ENCODE data around the gene SNX7. TPM values are rescaled to one million over a fixed set of nuclear protein-coding genes. Genes with fewer than 3 reads are reported as not detected.

SNX7 gene
- total RNA-seq, 6 experiments from 2014 or later = 8.5 to 11.9 (median 9.9) TPM

DNA sequence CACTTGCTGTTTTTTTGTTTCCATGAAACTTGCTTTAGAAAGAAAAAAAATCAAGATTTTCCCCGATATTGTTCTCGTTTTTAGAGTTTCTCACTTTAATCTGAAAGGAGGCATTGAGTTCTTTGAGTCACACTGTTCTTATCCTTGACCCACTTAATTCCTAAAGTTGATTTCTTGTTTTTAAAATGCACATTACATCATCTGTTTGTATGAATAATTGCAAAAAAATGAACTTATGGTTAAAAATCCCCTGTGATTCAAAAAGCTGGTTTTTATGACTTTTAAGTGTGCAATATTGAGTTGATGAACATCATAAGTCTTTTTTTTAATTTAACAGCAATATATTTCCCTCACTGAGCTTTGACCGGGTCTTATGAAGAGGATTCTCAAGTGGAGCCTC, 131.6 kb downstream of the SNX7 start:
- Histone ChIP-seq H3K9me3 (no peaks in the 10 kb centered on the region), H3K4me3 (no peak overlapping the region), H3K27ac (no peak overlapping the region), H3K4me1 (no peaks in the 10 kb centered on the region), H3K27me3 (no peaks in the 10 kb centered on the region), H3K36me3 (no peaks in the 10 kb centered on the region)
- no peak for TF ChIP-seq POLR2A (IDR thresholded peaks at IDR 0.05)
- TF ChIP-seq CTCF (IDR thresholded peaks at IDR 0.05) = no peak
- intact Hi-C loops (cut with DNase I) = no loop called here
- ATAC-seq = no peak
- DNase-seq = no peak
- WGBS (ENCODE audit: insufficient coverage, low coverage, low lambda C conversion rate, missing lambda C conversion rate) = 41% methylated on average over 3 of the region's 3 CpGs

DNA sequence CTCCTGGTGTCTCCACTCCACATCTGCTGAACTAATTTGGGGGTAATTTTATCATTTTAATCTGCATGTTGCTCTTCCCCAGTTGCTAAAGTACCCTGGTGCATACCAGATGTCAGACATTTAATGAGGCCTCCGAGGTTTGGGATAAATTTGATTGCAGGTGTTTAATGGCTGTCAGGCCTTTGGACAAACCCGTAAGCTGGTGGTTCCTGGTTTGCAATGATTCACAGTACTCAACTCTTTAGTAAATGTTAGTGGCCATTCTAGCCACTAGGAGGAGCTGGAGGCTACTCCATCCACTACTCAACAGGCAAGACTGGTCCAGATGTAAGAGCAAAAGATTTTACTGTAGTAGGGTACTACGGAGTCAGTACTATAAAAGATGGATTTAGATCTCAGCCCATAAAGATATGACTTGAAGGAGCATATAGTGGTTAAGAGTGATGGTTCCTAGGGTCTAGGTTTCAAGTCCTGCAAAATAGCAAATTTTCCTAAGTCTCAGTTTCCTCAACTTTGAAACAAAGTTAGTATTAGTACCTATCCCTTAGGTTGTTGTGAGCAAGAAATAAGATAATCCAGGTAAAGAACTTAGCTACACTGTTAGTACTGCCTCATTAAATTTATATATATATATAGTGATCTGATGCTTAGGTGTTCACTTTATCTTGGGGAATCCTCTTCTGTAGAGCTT, 132.8 kb downstream of the SNX7 start:
- no peaks in the 10 kb centered on the region for H3K36me3 ChIP-seq
- ATAC-seq (peak; percentile 86 to 95 (median 93)), DNase-seq (no peak)
- H3K9me3 ChIP-seq = no peaks in the 10 kb centered on the region
- no peaks in the 10 kb centered on the region for H3K4me1 ChIP-seq
- no peak overlapping the region for H3K27ac ChIP-seq
- 15% methylated on average over 3 of the region's 3 CpGs for WGBS (ENCODE audit: insufficient coverage, low coverage, low lambda C conversion rate, missing lambda C conversion rate)
- H3K27me3 ChIP-seq = no peaks in the 10 kb centered on the region
- intact Hi-C loops (cut with DNase I) = no loop called here
- TF ChIP-seq CTCF (IDR thresholded peaks at IDR 0.05) (peak; percentile 57 to 68 (median 64)), POLR2A (IDR thresholded peaks at IDR 0.05) (no peak)
- no peak overlapping the region for H3K4me3 ChIP-seq

GRCh38 chr1:98796049-98796448, 134.5 kb downstream of the SNX7 start:
- TF ChIP-seq CTCF (IDR thresholded peaks at IDR 0.05) = no peak
- no peak for TF ChIP-seq POLR2A (IDR thresholded peaks at IDR 0.05)
- no peak overlapping the region for H3K27ac ChIP-seq
- no peaks in the 10 kb centered on the region for H3K27me3 ChIP-seq
- no peaks in the 10 kb centered on the region for H3K9me3 ChIP-seq
- no peak overlapping the region for H3K4me3 ChIP-seq
- intact Hi-C loops (cut with DNase I) = no loop called here
- DNase-seq = no peak
- ATAC-seq = no peak
- H3K36me3 ChIP-seq = no peaks in the 10 kb centered on the region
- H3K4me1 ChIP-seq = no peaks in the 10 kb centered on the region
- 14% methylated on average over 1 of the region's 1 CpG for WGBS (ENCODE audit: insufficient coverage, low coverage, low lambda C conversion rate, missing lambda C conversion rate)

DNA sequence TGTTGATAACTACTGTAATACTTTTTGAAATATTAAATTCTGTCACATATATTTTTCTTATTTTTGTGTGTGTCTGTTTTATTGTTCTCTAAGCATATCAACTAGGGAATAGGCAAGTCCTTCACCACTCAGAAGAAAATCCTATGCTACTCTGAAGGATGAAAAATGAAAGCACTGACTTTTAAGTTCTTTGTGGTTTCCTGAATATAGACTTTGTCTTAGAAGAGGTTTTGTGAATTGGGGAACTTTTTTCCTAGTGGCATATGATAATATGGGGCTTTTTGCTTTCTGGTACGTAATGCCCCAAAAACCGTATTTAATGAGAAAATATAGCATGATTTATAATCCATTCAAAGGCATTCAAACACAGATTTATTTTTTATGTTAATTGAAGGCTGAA, 136.0 kb downstream of the SNX7 start:
- DNase-seq = no peak
- TF ChIP-seq CTCF (IDR thresholded peaks at IDR 0.05) = no peak
- no peak for TF ChIP-seq POLR2A (IDR thresholded peaks at IDR 0.05)
- H3K4me3 ChIP-seq = no peak overlapping the region
- intact Hi-C loops (cut with DNase I) = no loop called here
- no peaks in the 10 kb centered on the region for H3K9me3 ChIP-seq
- H3K36me3 ChIP-seq = no peaks in the 10 kb centered on the region
- WGBS (ENCODE audit: insufficient coverage, low coverage, low lambda C conversion rate, missing lambda C conversion rate) = 46% methylated on average over 2 of the region's 2 CpGs
- no peaks in the 10 kb centered on the region for H3K27me3 ChIP-seq
- no peaks in the 10 kb centered on the region for H3K4me1 ChIP-seq
- no peak overlapping the region for H3K27ac ChIP-seq
- ATAC-seq = no peak
